GM13977 (cell line): Measurements from ENCODE around the gene S100A14.
"Not testable (repeated sequence)": the region's sequence is repeated elsewhere in the genome, so short reads cannot be mapped to it uniquely, and the experiment has no call there.

Experiments used
- DNase-seq: peaks from one replicate; pipeline ENCODE4 v3.0.0; 2012; ENCODE audit warnings: low spot score
- in situ Hi-C: fragments of 300-500 bp; cut with MboI; formaldehyde crosslinking; loops from one replicate; pipeline ENCODE4 v1.12.0; 2022; ENCODE audit warnings: low sequenced_read_pairs, low pct_unique_long_range_greater_than_20kb, mixed read lengths, inconsistent platforms; ENCODE audit not compliant: unreplicated experiment
- TF ChIP-seq, protein P1 (sequence below): IDR thresholded peaks from 2 replicates; pipeline ENCODE4 v1.5.1; 2012; ENCODE audit warnings: mild to moderate bottlenecking, control low read depth; ENCODE audit not compliant: insufficient read depth; ENCODE audit errors: extremely low read depth, missing control alignments

Gene S100A14

GRCh38 chr1:153648000-153648643 lies 32.0 kb upstream of the S100A14 start:
- DNase-seq, result no peak
- in situ Hi-C loops, result no loop called here
- TF ChIP-seq, protein P1, sequence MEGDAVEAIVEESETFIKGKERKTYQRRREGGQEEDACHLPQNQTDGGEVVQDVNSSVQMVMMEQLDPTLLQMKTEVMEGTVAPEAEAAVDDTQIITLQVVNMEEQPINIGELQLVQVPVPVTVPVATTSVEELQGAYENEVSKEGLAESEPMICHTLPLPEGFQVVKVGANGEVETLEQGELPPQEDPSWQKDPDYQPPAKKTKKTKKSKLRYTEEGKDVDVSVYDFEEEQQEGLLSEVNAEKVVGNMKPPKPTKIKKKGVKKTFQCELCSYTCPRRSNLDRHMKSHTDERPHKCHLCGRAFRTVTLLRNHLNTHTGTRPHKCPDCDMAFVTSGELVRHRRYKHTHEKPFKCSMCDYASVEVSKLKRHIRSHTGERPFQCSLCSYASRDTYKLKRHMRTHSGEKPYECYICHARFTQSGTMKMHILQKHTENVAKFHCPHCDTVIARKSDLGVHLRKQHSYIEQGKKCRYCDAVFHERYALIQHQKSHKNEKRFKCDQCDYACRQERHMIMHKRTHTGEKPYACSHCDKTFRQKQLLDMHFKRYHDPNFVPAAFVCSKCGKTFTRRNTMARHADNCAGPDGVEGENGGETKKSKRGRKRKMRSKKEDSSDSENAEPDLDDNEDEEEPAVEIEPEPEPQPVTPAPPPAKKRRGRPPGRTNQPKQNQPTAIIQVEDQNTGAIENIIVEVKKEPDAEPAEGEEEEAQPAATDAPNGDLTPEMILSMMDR, result no peak

- in situ Hi-C loops, result no loop called here
- TF ChIP-seq, protein P1, result no peak
- DNase-seq, result no peak
Measured at GRCh38 chr1:153647346-153647714, 31.2 kb upstream of the S100A14 start.

DNA sequence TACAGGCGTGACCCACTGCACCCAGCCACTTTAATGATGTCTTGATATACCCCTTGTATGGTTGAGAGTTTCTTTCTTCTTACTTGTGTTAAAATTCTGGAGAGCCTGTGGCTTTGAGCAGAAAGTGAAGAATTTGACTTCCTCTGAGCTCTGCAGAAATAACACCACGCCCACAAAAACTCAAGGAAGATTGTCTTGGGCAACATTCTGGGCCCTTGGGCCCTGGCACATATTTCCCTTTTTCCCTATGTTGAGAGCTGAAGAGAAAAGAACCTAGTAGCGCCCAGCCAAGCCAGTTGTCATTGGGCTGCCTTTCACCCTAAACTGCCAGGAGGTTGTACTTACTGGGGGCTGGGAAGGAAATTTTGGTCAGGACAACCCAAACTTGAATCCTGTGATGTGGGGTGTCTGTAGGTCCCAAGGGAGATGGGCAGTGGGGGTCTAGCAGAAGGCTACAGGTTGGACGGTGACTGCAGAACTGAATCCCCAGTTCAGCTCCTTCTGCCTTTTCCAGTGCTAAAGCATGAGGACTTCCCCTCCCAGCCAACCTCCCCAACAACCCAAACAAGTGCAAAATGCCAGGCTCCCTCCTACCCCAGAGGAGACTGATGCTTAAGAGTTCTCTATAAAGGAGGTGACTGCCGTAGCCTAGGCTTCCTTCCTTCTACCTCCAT lies 30.7 kb upstream of the S100A14 start:
- in situ Hi-C loops, result no loop called here
- TF ChIP-seq, protein P1, result no peak
- no peak for DNase-seq

- DNase-seq, result no peak
- in situ Hi-C loops, result no loop called here
- TF ChIP-seq, protein P1, result no peak
Measured at GRCh38 chr1:153643816-153644215, 27.7 kb upstream of the S100A14 start.

- no peak for DNase-seq
- in situ Hi-C loops, result no loop called here
- TF ChIP-seq, protein P1, result no peak
Measured at GRCh38 chr1:153643100-153643499, 27.0 kb upstream of the S100A14 start.

DNA sequence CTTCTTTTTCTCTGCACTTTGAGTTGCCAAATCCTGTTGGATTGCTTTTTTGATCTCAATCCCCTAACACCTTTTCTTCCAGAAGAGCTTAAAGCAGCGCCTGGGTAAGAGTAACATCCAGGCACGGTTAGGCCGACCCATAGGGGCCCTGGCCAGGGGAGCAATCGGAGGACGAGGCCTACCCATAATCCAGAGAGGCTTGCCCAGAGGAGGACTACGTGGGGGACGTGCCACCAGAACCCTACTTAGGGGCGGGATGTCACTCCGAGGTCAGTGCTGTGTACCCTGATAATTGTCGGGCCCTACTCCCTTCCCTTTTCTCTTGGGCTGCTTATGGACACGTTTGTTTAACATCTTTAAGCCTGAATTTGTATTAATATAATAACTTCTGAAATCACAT lies 26.0 kb upstream of the S100A14 start:
- DNase-seq, result no peak
- in situ Hi-C loops, result no loop called here
- TF ChIP-seq, protein P1, result no peak

DNA sequence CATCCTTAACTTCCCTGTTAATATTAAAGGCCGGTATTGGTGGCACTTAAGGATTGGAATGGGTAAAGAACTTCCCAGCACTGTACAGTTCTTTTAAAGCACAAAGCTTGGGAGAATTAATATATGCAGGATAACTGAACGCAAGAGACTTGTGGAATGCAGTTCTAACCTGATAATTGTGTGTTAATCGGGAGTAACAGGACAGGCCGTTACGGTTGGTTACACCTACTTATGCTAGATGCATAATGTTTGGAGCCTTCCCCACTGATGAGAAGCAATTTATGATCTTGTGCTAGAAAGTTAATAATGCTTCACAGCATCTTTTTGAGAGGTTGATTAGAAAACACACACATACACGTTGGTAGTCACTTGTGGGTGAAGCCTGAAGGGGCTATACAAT lies 24.7 kb upstream of the S100A14 start:
- TF ChIP-seq, protein P1, result no peak
- in situ Hi-C loops, result no loop called here
- no peak for DNase-seq

DNA sequence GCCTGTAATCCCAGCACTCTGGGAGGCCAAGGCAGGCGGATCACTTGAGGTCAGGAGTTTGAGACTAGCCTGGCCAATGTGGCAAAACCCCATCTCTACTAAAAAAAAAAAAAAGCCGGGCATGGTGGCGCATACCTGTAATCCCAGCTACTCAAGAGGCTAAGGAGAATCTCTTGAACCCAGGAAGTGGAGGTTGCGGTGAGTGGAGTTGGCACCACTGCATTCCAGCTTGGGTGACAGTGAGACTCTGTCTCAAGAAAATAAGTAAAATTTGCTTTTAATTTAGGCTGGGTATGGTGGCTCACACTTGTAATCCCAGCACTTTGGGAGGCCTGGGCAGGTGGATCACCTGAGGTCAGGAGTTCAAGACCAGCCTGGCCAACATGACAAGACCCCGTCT lies 24.1 kb upstream of the S100A14 start:
- in situ Hi-C loops, DNase-seq: not testable (repeated sequence)
